Panc1 (cell line): ENCODE results near the gene MRNIP. TPM values are rescaled to one million over a fixed set of nuclear protein-coding genes. Genes with fewer than 3 reads are reported as not detected.

Experiments used
- ATAC-seq: fragments of 200-7000 bp; cut with Tn5 transposase; 2 replicates; pipeline ENCODE4 v1.9.1; 2020; ENCODE audit warnings: mild to moderate bottlenecking, moderate library complexity
- BruUV-seq: library from RNA; stranded (reverse); fragments of 400-500 nt; replicated peaks from 2 replicates; lab custom pipeline; 2021; lab: Mats Ljungman, UMichigan
- CTCF ChIA-PET: fragments of 300-600 bp; sonication (Branson Sonifier 250); formaldehyde crosslinking; loops from one replicate; lab custom pipeline; 2022; ENCODE audit warnings: antibody characterized with exemption; lab: Charles Lee
- POLR2A ChIA-PET: fragments of 300-600 bp; sonication (Branson Sonifier 250); formaldehyde crosslinking; loops from one replicate; lab custom pipeline; 2022; ENCODE audit warnings: antibody characterized with exemption; lab: Charles Lee
- DNase-seq: peaks from one replicate; pipeline ENCODE4 v3.0.0-alpha.2; 2010; ENCODE audit warnings: low read depth, low spot score
- H3K27ac ChIP-seq: 2 replicates; pipeline ENCODE4 v1.5.1; 2011; ENCODE audit warnings: mild to moderate bottlenecking, low read length, inconsistent platforms
- H3K27me3 ChIP-seq: fragments of 200-500 bp; sonication (Bioruptor generic); 2 replicates; pipeline ENCODE4 v1.6.0; 2014; ENCODE audit warnings: low read length, inconsistent platforms; ENCODE audit not compliant: control insufficient read depth, insufficient read depth
- H3K36me3 ChIP-seq: fragments of 200-500 bp; sonication (Bioruptor generic); 2 replicates; pipeline ENCODE4 v1.5.1; 2014; ENCODE audit warnings: inconsistent platforms, mild to moderate bottlenecking, low read length, moderate library complexity; ENCODE audit not compliant: control insufficient read depth, insufficient read depth
- H3K4me1 ChIP-seq: 2 replicates; pipeline ENCODE4 v1.5.1; 2011; ENCODE audit warnings: inconsistent platforms, mild to moderate bottlenecking, low read length, moderate library complexity; ENCODE audit not compliant: control insufficient read depth, insufficient read depth
- H3K4me3 ChIP-seq, 2 experiments: 2 replicates each; pipeline ENCODE4 v1.5.1; 2011 to 2012; ENCODE audit warnings: low read depth in 2 of 2, low read length in 2 of 2, mild to moderate bottlenecking in 2 of 2, inconsistent platforms in 1 of 2, moderate library complexity in 1 of 2
- H3K9me3 ChIP-seq: fragments of 200-500 bp; sonication (Bioruptor generic); 2 replicates; pipeline ENCODE4 v1.5.1; 2014; ENCODE audit warnings: low read depth, mild to moderate bottlenecking, inconsistent platforms, low read length, moderate library complexity; ENCODE audit not compliant: control insufficient read depth, insufficient read depth
- POLR2AphosphoS5 ChIP-seq: IDR thresholded peaks from 2 replicates; pipeline ENCODE4 v1.6.1; 2012; ENCODE audit warnings: mild to moderate bottlenecking, low read depth, low read length, moderate library complexity
- SIN3A ChIP-seq: IDR thresholded peaks from 2 replicates; pipeline ENCODE4 v1.6.1; 2012; ENCODE audit warnings: low read depth, mild to moderate bottlenecking, low read length, moderate library complexity, borderline replicate concordance; ENCODE audit not compliant: insufficient read depth
- TCF7L2 ChIP-seq: IDR thresholded peaks from 2 replicates; pipeline ENCODE4 v1.6.1; 2011; ENCODE audit warnings: mild to moderate bottlenecking, low read depth, low read length, inconsistent platforms
- in situ Hi-C: cut with HindIII; loops from 2 replicates; pipeline ENCODE4 v1.10.0; 2016; ENCODE audit warnings: low sequenced_read_pairs, low pct_unique_long_range_greater_than_20kb
- intact Hi-C: fragments of 100-400 bp; cut with micrococcal nuclease; formaldehyde crosslinking; loops from one replicate; pipeline ENCODE4 v1.10.0; 2022; ENCODE audit not compliant: unreplicated experiment
- total RNA-seq: library from RNA; stranded (reverse); gene quantifications from one replicate; pipeline ENCODE4 v1.2.1, GENCODE V29; 2021; ENCODE audit not compliant: unreplicated experiment
- TF ChIP-seq, protein P1 (sequence below), 2 experiments: IDR thresholded peaks; 2 replicates each; pipeline ENCODE4 v1.6.1; 2011 to 2012; ENCODE audit warnings: low read depth in 2 of 2, control low read depth in 1 of 2, low read length in 1 of 2, mild to moderate bottlenecking in 1 of 2, moderate library complexity in 1 of 2; ENCODE audit not compliant: insufficient read depth in 1 of 2
- TF ChIP-seq, protein P2 (sequence below): fragments of 450-650 bp; IDR thresholded peaks from 2 replicates; pipeline ENCODE4 v1.5.1; 2017; ENCODE audit warnings: mild to moderate bottlenecking

Gene MRNIP
- total RNA-seq, 1 experiment from 2014 or later, result 33.0 TPM

DNA sequence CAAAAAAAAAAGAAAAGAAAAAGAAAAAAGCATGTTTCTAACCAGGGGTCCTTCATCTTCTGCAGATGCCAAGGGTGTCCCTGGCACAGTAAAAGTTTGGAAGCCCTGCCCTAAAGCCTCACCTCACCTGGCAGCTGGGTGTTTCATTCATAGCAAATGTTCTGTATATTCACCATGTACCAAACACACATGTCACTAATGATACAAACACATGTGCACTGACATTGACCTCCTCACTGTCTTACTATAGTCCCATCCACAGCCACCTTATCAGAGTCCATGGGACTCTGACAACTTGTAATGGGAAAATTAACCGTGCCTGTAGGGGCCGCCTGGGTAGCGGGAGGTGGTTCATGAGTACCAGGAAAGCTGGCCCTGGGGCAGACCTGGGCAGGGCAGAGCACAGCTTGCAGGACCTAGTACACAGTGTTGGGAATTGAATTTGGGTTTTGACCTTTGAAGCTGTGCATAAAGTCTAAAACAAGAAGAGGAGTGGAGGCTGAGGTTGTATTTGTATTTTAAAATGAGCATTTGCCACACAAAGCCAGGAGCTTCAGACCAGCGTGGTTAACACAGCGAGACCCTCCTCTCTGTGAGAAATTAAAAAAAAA, 45.5 kb downstream of the MRNIP start:
- intact Hi-C loops, result no loop called here
- in situ Hi-C loops, result no loop called here
- BruUV-seq, result no TSS peak
- H3K9me3 ChIP-seq, result no peaks in the 10 kb centered on the region
- DNase-seq (no peak), ATAC-seq (no peak)
- H3K4me3 ChIP-seq, result no peak overlapping the region
- H3K27me3 ChIP-seq, result no peaks in the 10 kb centered on the region
- no peak for TF ChIP-seq SIN3A
- TF ChIP-seq POLR2AphosphoS5, result no peak
- TF ChIP-seq, protein P1, sequence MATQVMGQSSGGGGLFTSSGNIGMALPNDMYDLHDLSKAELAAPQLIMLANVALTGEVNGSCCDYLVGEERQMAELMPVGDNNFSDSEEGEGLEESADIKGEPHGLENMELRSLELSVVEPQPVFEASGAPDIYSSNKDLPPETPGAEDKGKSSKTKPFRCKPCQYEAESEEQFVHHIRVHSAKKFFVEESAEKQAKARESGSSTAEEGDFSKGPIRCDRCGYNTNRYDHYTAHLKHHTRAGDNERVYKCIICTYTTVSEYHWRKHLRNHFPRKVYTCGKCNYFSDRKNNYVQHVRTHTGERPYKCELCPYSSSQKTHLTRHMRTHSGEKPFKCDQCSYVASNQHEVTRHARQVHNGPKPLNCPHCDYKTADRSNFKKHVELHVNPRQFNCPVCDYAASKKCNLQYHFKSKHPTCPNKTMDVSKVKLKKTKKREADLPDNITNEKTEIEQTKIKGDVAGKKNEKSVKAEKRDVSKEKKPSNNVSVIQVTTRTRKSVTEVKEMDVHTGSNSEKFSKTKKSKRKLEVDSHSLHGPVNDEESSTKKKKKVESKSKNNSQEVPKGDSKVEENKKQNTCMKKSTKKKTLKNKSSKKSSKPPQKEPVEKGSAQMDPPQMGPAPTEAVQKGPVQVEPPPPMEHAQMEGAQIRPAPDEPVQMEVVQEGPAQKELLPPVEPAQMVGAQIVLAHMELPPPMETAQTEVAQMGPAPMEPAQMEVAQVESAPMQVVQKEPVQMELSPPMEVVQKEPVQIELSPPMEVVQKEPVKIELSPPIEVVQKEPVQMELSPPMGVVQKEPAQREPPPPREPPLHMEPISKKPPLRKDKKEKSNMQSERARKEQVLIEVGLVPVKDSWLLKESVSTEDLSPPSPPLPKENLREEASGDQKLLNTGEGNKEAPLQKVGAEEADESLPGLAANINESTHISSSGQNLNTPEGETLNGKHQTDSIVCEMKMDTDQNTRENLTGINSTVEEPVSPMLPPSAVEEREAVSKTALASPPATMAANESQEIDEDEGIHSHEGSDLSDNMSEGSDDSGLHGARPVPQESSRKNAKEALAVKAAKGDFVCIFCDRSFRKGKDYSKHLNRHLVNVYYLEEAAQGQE (IDR thresholded peaks at IDR 0.05; ENCODE audit: insufficient read depth in 1 of 2, low read depth in 2 of 2, low read length in 1 of 2), result no peak
- TF ChIP-seq TCF7L2, result no peak
- TF ChIP-seq, protein P2, sequence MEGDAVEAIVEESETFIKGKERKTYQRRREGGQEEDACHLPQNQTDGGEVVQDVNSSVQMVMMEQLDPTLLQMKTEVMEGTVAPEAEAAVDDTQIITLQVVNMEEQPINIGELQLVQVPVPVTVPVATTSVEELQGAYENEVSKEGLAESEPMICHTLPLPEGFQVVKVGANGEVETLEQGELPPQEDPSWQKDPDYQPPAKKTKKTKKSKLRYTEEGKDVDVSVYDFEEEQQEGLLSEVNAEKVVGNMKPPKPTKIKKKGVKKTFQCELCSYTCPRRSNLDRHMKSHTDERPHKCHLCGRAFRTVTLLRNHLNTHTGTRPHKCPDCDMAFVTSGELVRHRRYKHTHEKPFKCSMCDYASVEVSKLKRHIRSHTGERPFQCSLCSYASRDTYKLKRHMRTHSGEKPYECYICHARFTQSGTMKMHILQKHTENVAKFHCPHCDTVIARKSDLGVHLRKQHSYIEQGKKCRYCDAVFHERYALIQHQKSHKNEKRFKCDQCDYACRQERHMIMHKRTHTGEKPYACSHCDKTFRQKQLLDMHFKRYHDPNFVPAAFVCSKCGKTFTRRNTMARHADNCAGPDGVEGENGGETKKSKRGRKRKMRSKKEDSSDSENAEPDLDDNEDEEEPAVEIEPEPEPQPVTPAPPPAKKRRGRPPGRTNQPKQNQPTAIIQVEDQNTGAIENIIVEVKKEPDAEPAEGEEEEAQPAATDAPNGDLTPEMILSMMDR, result no peak
- no peak overlapping the region for H3K27ac ChIP-seq
- H3K36me3 ChIP-seq, result no peaks in the 10 kb centered on the region; the same call in 1 of the 2 replicates
- POLR2A ChIA-PET, result interaction anchor here (0.7 kb wide), 1 partner anchor 9 kb away, joined by 5 read pairs; no protein-coding TSS in a partner anchor
- CTCF ChIA-PET, result no interaction called here
- H3K4me1 ChIP-seq, result peaks cover 8% of the 10 kb centered on the region

DNA sequence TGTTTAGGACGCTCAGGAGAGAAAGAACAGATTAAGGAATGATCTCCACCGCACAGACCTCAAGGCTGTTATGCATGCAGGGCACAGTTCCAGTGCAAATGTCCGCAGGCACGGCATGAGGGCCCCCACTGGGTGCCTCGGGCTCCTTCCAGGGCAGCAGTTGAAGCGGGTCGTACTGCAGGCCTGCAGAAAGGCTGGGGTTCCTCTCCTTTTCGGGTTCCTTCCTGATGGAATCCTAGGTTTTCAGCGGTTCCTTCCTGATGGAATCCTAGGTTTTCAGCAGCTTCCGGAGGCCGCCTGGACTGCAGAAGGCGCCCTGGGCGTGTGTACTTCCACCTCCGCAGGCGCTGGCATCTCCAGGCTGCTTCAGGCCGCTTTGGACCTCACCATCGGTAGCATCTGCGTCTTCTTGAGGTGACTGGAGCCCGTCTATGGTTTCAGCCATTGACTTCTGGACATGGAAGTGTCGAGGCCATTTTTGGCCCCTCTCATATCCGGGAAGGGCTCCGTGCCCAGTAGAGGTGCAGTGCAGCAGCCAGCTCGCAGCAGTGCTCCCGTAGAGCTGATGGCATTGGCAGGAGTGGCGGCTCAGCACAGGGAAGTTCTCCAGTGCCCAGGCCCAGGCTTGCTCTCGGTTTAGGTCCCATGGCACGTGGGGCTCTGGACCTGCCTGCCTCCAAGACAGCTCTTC, 46.3 kb downstream of the MRNIP start:
- Histone ChIP-seq H3K4me3 (no peak overlapping the region), H3K36me3 (no peaks in the 10 kb centered on the region; the same call in 1 of the 2 replicates), H3K9me3 (no peaks in the 10 kb centered on the region), H3K4me1 (peaks cover under 1% of the 10 kb centered on the region), H3K27ac (no peak overlapping the region), H3K27me3 (no peaks in the 10 kb centered on the region)
- ATAC-seq, result no peak
- DNase-seq, result no peak
- TF ChIP-seq TCF7L2 (no peak), SIN3A (no peak), POLR2AphosphoS5 (no peak)
- TF ChIP-seq, protein P2, result no peak
- TF ChIP-seq, protein P1 (IDR thresholded peaks at IDR 0.05; ENCODE audit: insufficient read depth in 1 of 2, low read depth in 2 of 2, low read length in 1 of 2), result no peak
- ChIA-PET POLR2A (interaction anchor here (0.7 kb wide), 1 partner anchor 10 kb away, joined by 5 read pairs; no protein-coding TSS in a partner anchor), CTCF (no interaction called here)
- intact Hi-C loops, result no loop called here
- in situ Hi-C loops, result no loop called here
- no TSS peak for BruUV-seq
